A549 (cell line): ENCODE results near the gene LRRC8C. TPM values are rescaled to one million over a fixed set of nuclear protein-coding genes. Genes with fewer than 3 reads are reported as not detected.

Experiments used
- ATAC-seq, 2 experiments: fragments of 200-7000 bp in 1 of 2; fragments of >200 bp in 1 of 2; cut with Nextera tagmentation in 1 of 2; cut with Tn5 transposase in 1 of 2; 3 replicates each; pipeline versions ENCODE4 v1.8.0 to v1.9.1; 2018 to 2020; ENCODE audit warnings: mild to moderate bottlenecking in 1 of 2, moderate library complexity in 1 of 2
- CTCF ChIA-PET: fragments of 300-600 bp; sonication (Branson Sonifier 250); formaldehyde crosslinking; extraction: SDS; loops from one replicate; lab custom pipeline; 2021; ENCODE audit warnings: antibody characterized with exemption, inconsistent platforms; lab: Yijun Ruan, JAX
- POLR2A ChIA-PET: fragments of 350-600 bp; formaldehyde crosslinking; extraction: SDS; loops from one replicate; lab custom pipeline; 2021; ENCODE audit warnings: antibody characterized with exemption, inconsistent platforms; lab: Yijun Ruan, JAX
- DNase-seq, 2 experiments: peaks; one replicate each; pipeline versions ENCODE4 v3.0.0 to v3.0.0-alpha.2; 2011 to 2016; ENCODE audit warnings: low read depth in 1 of 2, low spot score in 1 of 2
- FAIRE-seq: peaks from 2 replicates; lab custom pipeline; 2011; peaks lifted over from hg19 to GRCh38; lab: Jason Lieb, UNC
- H3K27ac ChIP-seq, 2 experiments: fragments of >200 bp; sonication (Bioruptor Twin); formaldehyde crosslinking; 3 replicates each; pipeline ENCODE4 v1.5.1; 2016 to 2017
- H3K4me1 ChIP-seq: fragments of >200 bp; sonication (Bioruptor Twin); formaldehyde crosslinking; 3 replicates; pipeline ENCODE4 v1.6.1; 2016
- H3K4me2 ChIP-seq: fragments of >200 bp; sonication (Bioruptor Twin); formaldehyde crosslinking; 3 replicates; pipeline ENCODE4 v1.6.1; 2016
- H3K4me3 ChIP-seq: fragments of >200 bp; sonication (Bioruptor Twin); formaldehyde crosslinking; 3 replicates; pipeline ENCODE4 v1.5.1; 2016
- H3K9me3 ChIP-seq: fragments of >200 bp; sonication (Bioruptor Twin); formaldehyde crosslinking; 3 replicates; pipeline ENCODE4 v1.6.1; 2016
- BHLHE40 ChIP-seq: IDR thresholded peaks from 2 replicates; pipeline ENCODE4 v1.6.1; 2012; ENCODE audit warnings: low read depth, low read length, inconsistent platforms
- CHD2 ChIP-seq: fragments of 150-350 bp; IDR thresholded peaks from 2 replicates; pipeline ENCODE4 v1.6.1; 2014; ENCODE audit warnings: low read length; ENCODE audit not compliant: partially characterized antibody
- FOSB ChIP-seq: fragments of 250-450 bp; sonication (Bioruptor Pico); IDR thresholded peaks from 2 replicates; pipeline ENCODE4 v1.5.0; 2020; ENCODE audit warnings: mild to moderate bottlenecking, moderate library complexity
- FOSL2 ChIP-seq, 2 experiments: fragments of 450-650 bp in 1 of 2; fragments of >200 bp in 1 of 2; sonication (Bioruptor Twin) in 1 of 2; formaldehyde crosslinking; IDR thresholded peaks; 2 replicates each; pipeline versions ENCODE4 v1.5.0 to v1.6.1; 2016 to 2020; ENCODE audit warnings: mild to moderate bottlenecking in 1 of 2, moderate library complexity in 1 of 2
- HEYL ChIP-seq: fragments of 250-450 bp; sonication (Bioruptor Pico); IDR thresholded peaks from 2 replicates; pipeline ENCODE4 v1.8.0; 2021; ENCODE audit warnings: mild to moderate bottlenecking, moderate library complexity
- NFE2L2 ChIP-seq: fragments of 150-350 bp; conservative IDR thresholded peaks from 2 replicates; pipeline ENCODE4 v1.6.1; 2014; ENCODE audit warnings: low read length
- POLR2AphosphoS2 ChIP-seq: conservative IDR thresholded peaks from 2 replicates; pipeline ENCODE4 v1.6.1; 2012; ENCODE audit warnings: low read length, improper control_type of control experiment, inconsistent platforms
- RCOR1 ChIP-seq: fragments of 150-350 bp; IDR thresholded peaks from 2 replicates; pipeline ENCODE4 v1.6.1; 2014; ENCODE audit warnings: antibody characterized with exemption, low read length, low read depth
- RFX5 ChIP-seq: fragments of 450-650 bp; IDR thresholded peaks from 2 replicates; pipeline ENCODE4 v1.7.1; 2014; ENCODE audit warnings: antibody characterized with exemption, mild to moderate bottlenecking, moderate library complexity
- RNF2 ChIP-seq: fragments of 200-600 bp; sonication (generic); IDR thresholded peaks from 2 replicates; pipeline ENCODE4 v1.6.1; 2016; ENCODE audit warnings: low read depth, mild to moderate bottlenecking, antibody characterized with exemption, moderate library complexity, borderline replicate concordance
- TFCP2L1 ChIP-seq: fragments of 250-450 bp; sonication (Bioruptor Pico); IDR thresholded peaks from 2 replicates; pipeline ENCODE4 v1.5.0; 2021; ENCODE audit warnings: mild to moderate bottlenecking
- TP53 ChIP-seq: fragments of 250-450 bp; sonication (Bioruptor Pico); IDR thresholded peaks from 2 replicates; pipeline ENCODE4 v1.5.0; 2021; ENCODE audit warnings: mild to moderate bottlenecking, moderate library complexity
- WGBS: methylation state at CpG from one replicate; pipeline ENCODE4 v1.1.6; 2017; ENCODE audit errors: missing lambda C conversion rate; 5-methylcytosine and 5-hydroxymethylcytosine counted together
- polyA plus RNA-seq, 4 experiments: library from polyadenylated mRNA; depleted of rRNA in 3 of 4; stranded (reverse); fragments of >200 nt; fragmentation: RNase III in 1 of 4; extraction: RNeasy Plus Mini Kit Qiagen cat#74134 plus additional on column Dnase treatment in 1 of 4; gene quantifications; 2 replicates in 3 of 4; 3 replicates in 1 of 4; pipeline ENCODE4 v1.2.3, GENCODE V29; 2011 to 2017
- TF ChIP-seq, protein P1 (sequence below): fragments of 150-350 bp; IDR thresholded peaks from 2 replicates; pipeline ENCODE4 v1.6.1; 2014; ENCODE audit warnings: low read depth, mild to moderate bottlenecking, low read length
- TF ChIP-seq, protein P2 (sequence below): IDR thresholded peaks from 2 replicates; pipeline ENCODE4 v1.6.1; 2012
- TF ChIP-seq, protein P3 (sequence below): IDR thresholded peaks from 2 replicates; pipeline ENCODE4 v1.6.1; 2012; ENCODE audit warnings: low read depth, borderline replicate concordance
- TF ChIP-seq, protein P4 (sequence below): fragments of >200 bp; sonication (Bioruptor Twin); formaldehyde crosslinking; IDR thresholded peaks from 3 replicates; pipeline ENCODE4 v1.6.1; 2016
- TF ChIP-seq, protein P5 (sequence below): fragments of >200 bp; sonication (Bioruptor Twin); formaldehyde crosslinking; IDR thresholded peaks from 2 replicates; pipeline ENCODE4 v1.6.1; 2016

Gene LRRC8C
- polyA plus RNA-seq, 2 of the 4 experiments (the other 2 are of a cell fraction): 6.3 to 15.9 TPM

DNA sequence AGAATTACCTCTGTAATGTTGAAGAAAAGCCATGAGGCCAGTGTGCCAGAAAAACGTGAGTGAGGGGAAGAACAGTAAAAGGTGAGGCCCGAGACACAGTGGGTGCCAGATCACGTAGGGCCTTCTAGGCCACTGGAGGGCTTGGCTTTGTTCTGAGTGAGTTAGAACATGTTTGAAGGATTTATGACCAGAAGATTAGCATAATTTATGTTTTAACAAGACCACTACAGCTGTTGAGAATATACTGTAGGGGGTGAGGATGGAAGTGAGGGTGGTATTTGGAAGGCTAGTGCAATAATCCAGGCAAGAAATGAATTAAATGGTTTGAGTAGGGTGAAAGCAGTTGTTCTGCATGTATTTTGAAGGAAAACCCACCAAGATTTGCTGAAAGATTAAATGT lies 56.3 kb downstream of the LRRC8C start:
- 87% methylated on average over 3 of the region's 3 CpGs for WGBS
- H3K4me2 ChIP-seq: no peak overlapping the region
- FAIRE-seq: no peak
- TF ChIP-seq RCOR1 (no peak), TP53 (CRISPR knock-in tag) (no peak)
- TF ChIP-seq, protein P1, sequence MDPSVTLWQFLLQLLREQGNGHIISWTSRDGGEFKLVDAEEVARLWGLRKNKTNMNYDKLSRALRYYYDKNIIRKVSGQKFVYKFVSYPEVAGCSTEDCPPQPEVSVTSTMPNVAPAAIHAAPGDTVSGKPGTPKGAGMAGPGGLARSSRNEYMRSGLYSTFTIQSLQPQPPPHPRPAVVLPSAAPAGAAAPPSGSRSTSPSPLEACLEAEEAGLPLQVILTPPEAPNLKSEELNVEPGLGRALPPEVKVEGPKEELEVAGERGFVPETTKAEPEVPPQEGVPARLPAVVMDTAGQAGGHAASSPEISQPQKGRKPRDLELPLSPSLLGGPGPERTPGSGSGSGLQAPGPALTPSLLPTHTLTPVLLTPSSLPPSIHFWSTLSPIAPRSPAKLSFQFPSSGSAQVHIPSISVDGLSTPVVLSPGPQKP: no peak
- TF ChIP-seq, protein P2, sequence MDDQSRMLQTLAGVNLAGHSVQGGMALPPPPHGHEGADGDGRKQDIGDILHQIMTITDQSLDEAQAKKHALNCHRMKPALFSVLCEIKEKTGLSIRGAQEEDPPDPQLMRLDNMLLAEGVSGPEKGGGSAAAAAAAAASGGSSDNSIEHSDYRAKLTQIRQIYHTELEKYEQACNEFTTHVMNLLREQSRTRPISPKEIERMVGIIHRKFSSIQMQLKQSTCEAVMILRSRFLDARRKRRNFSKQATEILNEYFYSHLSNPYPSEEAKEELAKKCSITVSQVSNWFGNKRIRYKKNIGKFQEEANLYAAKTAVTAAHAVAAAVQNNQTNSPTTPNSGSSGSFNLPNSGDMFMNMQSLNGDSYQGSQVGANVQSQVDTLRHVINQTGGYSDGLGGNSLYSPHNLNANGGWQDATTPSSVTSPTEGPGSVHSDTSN: no peak
- TF ChIP-seq, all 56 proteins: peak for 0
- DNase-seq (no peak), ATAC-seq (no peak)
- POLR2A ChIA-PET: no interaction called here
- Histone ChIP-seq H3K4me3 (no peak overlapping the region), H3K9me3 (no peaks in the 10 kb centered on the region), H3K4me1 (peaks cover 11% of the 10 kb centered on the region; the same call in 2 of the 3 replicates), H3K27ac (no peak overlapping the region)
- CTCF ChIA-PET: no interaction called here

DNA sequence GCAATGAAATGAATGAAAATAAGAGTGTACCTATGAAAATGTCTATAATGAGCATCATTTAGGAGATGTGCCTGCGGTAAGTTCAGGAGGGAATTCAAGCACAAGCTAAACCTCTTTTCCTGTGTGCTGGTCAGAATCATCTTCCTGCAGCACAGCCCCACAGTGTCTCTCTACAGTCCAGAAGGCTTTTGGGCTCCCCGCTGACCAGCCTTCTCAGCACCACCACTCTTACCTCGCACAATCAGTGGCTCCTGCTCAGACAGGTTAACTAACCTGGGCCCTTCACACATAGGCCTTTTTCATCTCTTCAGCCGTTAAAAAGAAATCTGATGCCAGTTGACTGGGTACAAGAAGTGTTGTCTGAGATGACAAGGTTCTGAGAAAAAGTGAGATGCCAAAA lies 57.7 kb downstream of the LRRC8C start:
- FAIRE-seq: no peak
- ATAC-seq: no peak

More for the DNA sequence above, 57.7 kb downstream of the LRRC8C start:
- Histone ChIP-seq H3K9me3 (no peaks in the 10 kb centered on the region), H3K4me2 (no peak overlapping the region)
- 91% methylated on average over 4 of the region's 4 CpGs for WGBS
- TF ChIP-seq, protein P2: no peak
- TF ChIP-seq TP53 (CRISPR knock-in tag) (no peak), BHLHE40 (no peak), CHD2 (no peak), RFX5 (no peak), FOSB (CRISPR knock-in tag) (no peak), HEYL (CRISPR knock-in tag) (no peak), RNF2 (no peak), TFCP2L1 (CRISPR knock-in tag) (no peak), NFE2L2 (no peak), POLR2AphosphoS2 (no peak), FOSL2 (IDR thresholded peaks at IDR 0.05) (no peak), FOSL2 (CRISPR knock-in tag; IDR thresholded peaks at IDR 0.05) (no peak)
- TF ChIP-seq, protein P3, sequence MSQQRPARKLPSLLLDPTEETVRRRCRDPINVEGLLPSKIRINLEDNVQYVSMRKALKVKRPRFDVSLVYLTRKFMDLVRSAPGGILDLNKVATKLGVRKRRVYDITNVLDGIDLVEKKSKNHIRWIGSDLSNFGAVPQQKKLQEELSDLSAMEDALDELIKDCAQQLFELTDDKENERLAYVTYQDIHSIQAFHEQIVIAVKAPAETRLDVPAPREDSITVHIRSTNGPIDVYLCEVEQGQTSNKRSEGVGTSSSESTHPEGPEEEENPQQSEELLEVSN: no peak
- TF ChIP-seq, protein P4, sequence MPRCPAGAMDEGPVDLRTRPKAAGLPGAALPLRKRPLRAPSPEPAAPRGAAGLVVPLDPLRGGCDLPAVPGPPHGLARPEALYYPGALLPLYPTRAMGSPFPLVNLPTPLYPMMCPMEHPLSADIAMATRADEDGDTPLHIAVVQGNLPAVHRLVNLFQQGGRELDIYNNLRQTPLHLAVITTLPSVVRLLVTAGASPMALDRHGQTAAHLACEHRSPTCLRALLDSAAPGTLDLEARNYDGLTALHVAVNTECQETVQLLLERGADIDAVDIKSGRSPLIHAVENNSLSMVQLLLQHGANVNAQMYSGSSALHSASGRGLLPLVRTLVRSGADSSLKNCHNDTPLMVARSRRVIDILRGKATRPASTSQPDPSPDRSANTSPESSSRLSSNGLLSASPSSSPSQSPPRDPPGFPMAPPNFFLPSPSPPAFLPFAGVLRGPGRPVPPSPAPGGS: no peak
- TF ChIP-seq, protein P5, sequence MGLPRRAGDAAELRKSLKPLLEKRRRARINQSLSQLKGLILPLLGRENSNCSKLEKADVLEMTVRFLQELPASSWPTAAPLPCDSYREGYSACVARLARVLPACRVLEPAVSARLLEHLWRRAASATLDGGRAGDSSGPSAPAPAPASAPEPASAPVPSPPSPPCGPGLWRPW: no peak
- TF ChIP-seq, all 56 proteins: peak for 0
- POLR2A ChIA-PET: no interaction called here
- Histone ChIP-seq H3K4me3 (no peak overlapping the region), H3K27ac (no peak overlapping the region), H3K4me1 (peaks cover 11% of the 10 kb centered on the region; the same call in 2 of the 3 replicates)
- no peak for DNase-seq
- CTCF ChIA-PET: interaction anchor here (0.8 kb wide), 2 partner anchors 75 to 1079 kb away, joined by 3 to 4 read pairs; no protein-coding TSS in a partner anchor
